Gastrocnemius medialis (tissue), 4 donors: Measurements from ENCODE around the gene CACNA1D.

Source experiments
- CTCF ChIP-seq, 5 experiments: fragments of 450-650 bp in 3 of 5; fragments of 200-600 bp in 2 of 5; sonication (generic) in 2 of 5; IDR thresholded peaks in 4 of 5; conservative IDR thresholded peaks in 1 of 5; 1 replicate in 4 of 5; 2 replicates in 1 of 5; pipeline ENCODE4 v1.5.1; 2016 to 2019; ENCODE audit warnings: antibody characterized with exemption in 5 of 5, mild to moderate bottlenecking in 3 of 5, moderate library complexity in 3 of 5
- POLR2A ChIP-seq, 2 donors: fragments of 450-650 bp; IDR thresholded peaks; one replicate each; pipeline ENCODE4 v1.6.1; 2017; ENCODE audit warnings: antibody characterized with exemption in 2 of 2, mild to moderate bottlenecking in 2 of 2, moderate library complexity in 2 of 2

GRCh38 chr3:53588122-53588521 lies 93.7 kb downstream of the CACNA1D start:
- TF ChIP-seq POLR2A (IDR thresholded peaks at IDR 0.05) (no peak), CTCF (IDR thresholded peaks at IDR 0.05 in 4 of 5, conservative IDR thresholded peaks at IDR 0.05 in 1 of 5) (no peak)
